Activated CD8-positive, alpha-beta memory T cell treated with anti-CD3 and anti-CD28 coated beads for 36 hours (primary cell): Measurements from ENCODE around the gene BARX1. TPM values are rescaled to one million over a fixed set of nuclear protein-coding genes. Genes with fewer than 3 reads are reported as not detected.

Experiments
- CTCF ChIA-PET: fragments of 350-600 bp; sonication (Branson Sonifier 250); formaldehyde crosslinking; loops from one replicate; lab custom pipeline; 2021; ENCODE audit warnings: antibody characterized with exemption; lab: Charles Lee
- POLR2A ChIA-PET: fragments of 350-600 bp; sonication (Branson Sonifier 250); formaldehyde crosslinking; loops from one replicate; lab custom pipeline; 2021; ENCODE audit warnings: antibody characterized with exemption; lab: Charles Lee
- total RNA-seq, 2 experiments: library from RNA; stranded (reverse); gene quantifications; one replicate each; pipeline ENCODE4 v1.2.3, GENCODE V29; 2021

BARX1 gene
- total RNA-seq, 2 experiments from 2014 or later: 0.27 to 0.36 TPM

DNA sequence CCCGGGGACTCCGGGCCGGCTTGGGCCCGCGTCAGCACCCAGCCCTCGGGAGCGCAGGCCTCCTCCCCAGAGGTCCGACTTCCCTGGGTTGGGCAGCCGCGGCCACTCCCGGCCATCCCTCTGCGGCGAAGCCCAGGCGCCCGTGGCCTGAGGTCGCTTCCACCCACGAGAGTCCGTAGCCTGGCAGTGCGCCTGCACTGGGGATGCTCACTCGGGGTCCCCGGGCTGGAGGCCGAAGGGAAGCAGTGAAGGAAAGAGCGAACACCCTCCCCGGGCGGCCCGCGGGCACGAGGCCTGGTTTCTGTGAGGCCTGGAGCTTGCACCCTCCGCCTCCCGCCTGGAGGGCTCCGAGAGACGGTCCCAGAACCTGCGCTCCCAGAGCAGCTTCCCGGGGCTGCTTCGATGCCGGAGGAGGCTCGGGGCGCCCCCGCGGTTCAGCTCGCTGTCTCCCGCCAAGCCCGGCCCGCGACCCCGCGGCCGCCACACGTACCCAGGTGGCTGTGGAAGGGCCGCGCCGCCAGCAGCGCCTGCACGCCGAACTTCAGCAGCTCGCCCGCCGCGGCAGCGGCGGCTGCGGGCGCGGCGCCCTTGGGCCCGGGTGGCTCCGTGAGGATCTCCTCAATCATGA, 607 bp downstream of the BARX1 start:
- ChIA-PET POLR2A (no interaction called here), CTCF (interaction anchor here (2.5 kb wide), 1 partner anchor 8 kb away, joined by 7 read pairs; no protein-coding TSS in a partner anchor)

DNA sequence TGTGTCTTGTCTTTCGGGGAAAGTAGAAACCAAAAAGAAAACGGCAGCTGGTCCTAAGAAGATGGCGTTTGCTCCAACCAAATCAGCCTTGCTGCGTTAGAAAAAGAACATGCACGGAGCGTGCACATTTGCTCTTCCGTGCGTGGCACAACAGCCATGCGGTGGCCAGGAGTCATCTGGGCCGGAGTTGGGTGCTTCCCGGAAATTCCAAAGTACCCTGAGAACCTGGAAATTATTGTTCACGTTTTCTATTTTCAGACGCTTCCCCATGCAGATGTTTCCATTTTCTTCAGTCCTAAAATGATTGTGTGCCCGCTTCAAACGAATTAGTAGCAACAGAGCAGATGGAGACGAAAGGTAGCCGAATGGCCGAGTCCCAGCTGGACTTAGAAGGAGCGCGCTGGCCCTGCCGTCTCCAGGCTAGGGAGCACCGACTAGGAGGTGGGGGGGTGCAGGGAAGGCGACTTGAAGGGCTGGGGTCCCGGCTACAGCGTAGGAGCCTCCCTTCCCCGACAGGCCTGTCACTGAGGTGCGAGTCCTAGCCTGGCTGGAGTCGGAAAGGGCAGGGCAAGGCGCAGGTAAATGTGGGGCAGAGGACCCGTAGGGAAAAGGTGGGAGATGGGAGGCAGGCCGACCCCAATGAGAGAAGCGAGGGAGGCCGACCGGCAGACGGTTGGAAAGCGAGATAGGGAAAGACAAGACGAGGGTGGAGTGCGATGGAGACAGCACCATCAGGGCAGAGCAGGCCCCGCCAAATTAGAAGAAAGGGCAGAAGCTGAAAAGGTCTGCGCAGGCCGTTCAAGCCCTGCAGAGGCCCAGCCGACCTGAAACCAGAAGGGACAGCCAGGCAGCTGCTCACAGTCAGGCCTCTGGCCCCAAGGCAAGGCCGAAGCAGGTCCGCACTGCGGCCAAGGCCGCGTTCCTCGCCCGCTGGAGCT, 1.4 kb downstream of the BARX1 start:
- POLR2A ChIA-PET: no interaction called here
- CTCF ChIA-PET: interaction anchor here (2.5 kb wide), 1 partner anchor 9 kb away, joined by 7 read pairs; no protein-coding TSS in a partner anchor

DNA sequence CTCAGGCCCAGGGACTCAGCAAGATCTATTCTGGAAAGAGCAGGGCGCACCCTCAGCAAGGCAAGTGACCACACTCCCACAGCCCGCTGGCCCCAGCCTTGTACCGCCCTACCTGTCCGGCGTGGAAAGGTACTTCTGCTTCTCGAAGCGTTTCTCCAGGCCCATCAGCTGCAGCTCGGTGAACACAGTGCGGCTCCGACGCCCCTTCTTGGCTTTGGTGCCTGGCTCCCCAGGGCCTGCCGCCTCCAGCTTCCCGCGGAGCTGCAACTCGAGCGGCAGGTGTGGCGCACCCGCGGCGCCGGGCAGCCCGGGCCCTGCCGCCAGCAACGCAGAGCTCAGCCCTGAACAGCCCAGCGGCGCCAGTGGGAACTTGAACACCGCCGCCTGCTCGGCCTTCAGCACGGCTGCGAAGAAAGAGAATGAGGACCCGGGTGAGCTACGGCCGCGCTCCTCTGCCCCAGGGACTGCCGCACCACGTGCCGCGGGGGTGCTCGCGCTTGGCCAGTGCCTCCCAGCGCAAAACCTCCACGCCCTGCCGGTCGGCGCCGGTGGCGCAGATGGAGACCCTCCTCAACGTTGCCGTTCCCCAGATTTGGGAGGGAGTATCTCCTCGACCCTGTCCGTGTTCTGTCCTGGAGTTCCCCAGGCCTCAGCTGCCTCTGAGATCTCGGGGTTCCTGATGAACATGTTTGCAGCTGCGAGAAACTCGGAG, 2.2 kb downstream of the BARX1 start:
- ChIA-PET POLR2A (no interaction called here), CTCF (interaction anchor here (2.5 kb wide), 1 partner anchor 10 kb away, joined by 7 read pairs; no protein-coding TSS in a partner anchor)

GRCh38 chr9:93952119-93952783, 2.9 kb downstream of the BARX1 start:
- POLR2A ChIA-PET: no interaction called here
- CTCF ChIA-PET: no interaction called here

- CTCF ChIA-PET: no interaction called here
- POLR2A ChIA-PET: no interaction called here
Measured at GRCh38 chr9:93951655-93952118, 3.5 kb downstream of the BARX1 start.

DNA sequence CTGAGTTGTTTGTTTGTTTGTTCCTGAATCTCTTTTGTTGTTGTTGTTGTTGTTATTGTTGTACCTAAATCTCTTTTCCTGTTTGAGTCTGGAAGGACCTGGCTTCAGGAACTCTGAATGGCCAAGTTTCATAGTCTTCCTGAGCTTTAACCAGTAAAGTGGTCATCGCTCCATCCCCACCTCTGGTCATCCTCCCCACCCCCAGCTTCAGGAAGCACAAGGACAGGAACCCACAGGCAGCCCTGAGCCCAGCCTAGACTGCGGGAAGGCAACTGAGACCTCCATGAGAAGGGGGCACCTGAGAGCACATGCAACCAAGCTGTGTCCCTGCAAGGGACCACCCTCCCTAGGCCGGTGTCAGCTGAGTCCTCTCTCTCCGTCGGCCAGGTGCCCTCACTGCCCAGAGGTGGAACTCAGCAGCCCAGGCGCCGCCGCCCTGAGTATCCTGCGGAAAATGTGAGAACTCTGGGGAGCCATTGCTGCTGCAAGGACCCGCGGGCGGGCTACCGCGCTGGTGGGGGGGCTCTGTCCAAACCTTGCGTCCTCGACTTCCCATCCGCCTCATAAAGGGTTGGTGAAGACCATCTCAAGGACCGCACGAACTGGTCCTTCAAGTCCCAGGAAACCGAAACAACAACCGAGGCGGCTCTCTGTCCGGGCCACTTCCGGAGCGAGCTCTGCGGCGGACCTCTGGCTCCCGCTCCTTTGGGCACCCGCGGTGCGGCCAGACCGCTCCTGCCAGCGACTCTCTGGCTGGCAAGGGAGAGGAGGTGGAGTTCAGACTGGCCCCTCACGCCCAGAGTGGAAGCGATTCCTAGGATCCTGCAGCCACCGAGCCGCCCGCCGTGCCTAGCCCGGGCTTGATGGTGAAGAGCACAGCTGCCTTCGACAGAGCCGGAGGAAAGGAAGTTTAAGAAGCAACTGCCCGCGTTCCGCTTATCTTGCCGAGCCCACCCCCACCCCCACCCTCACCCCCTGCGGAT, 4.2 kb downstream of the BARX1 start:
- ChIA-PET CTCF (interaction anchor here (1.3 kb wide), 1 partner anchor 12 kb away, joined by 4 read pairs; no protein-coding TSS in a partner anchor), POLR2A (no interaction called here)

- POLR2A ChIA-PET: interaction anchor here (0.8 kb wide), 1 partner anchor 10 kb away, joined by 3 read pairs; no protein-coding TSS in a partner anchor
- CTCF ChIA-PET: interaction anchor here (1.3 kb wide), 1 partner anchor 13 kb away, joined by 4 read pairs; no protein-coding TSS in a partner anchor
Measured at GRCh38 chr9:93949694-93950449, 5.3 kb downstream of the BARX1 start.

GRCh38 chr9:93949073-93949693, 6.0 kb downstream of the BARX1 start:
- CTCF ChIA-PET: interaction anchor here (1.3 kb wide), 1 partner anchor 383 kb away, joined by 5 read pairs; no protein-coding TSS in a partner anchor
- POLR2A ChIA-PET: interaction anchor here (0.8 kb wide), 1 partner anchor 11 kb away, joined by 3 read pairs; no protein-coding TSS in a partner anchor

GRCh38 chr9:93948441-93949072, 6.6 kb downstream of the BARX1 start:
- ChIA-PET CTCF (interaction anchor here (0.7 to 2.1 kb wide), 3 partner anchors 14 to 382 kb away, joined by 3 to 6 read pairs (median 5); no protein-coding TSS in a partner anchor), POLR2A (no interaction called here)

- ChIA-PET CTCF (interaction anchor here (1.3 to 2.1 kb wide), 2 partner anchors 15 to 381 kb away, joined by 5 to 6 read pairs; no protein-coding TSS in a partner anchor), POLR2A (no interaction called here)
Measured at GRCh38 chr9:93947409-93948070, 7.6 kb downstream of the BARX1 start.

DNA sequence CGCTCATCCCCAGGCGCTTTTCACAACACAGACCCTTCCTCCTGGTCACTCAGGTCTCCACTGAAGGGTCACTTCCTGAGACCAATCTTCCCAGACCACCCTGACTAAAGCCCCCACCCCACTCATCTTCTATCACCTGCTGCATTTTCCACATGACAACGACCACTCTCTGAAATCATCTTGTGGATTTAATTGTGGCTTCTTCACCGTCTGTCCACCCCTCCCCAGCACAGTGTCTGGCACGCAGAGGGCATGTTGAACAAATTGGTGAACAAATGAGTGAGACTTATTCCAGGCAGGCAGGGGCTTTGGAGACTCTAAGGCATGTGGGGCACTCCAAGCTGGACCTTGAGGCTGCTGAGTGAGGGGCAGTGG, 8.8 kb downstream of the BARX1 start:
- ChIA-PET POLR2A (no interaction called here), CTCF (interaction anchor here (2.1 kb wide), 1 partner anchor 16 kb away, joined by 6 read pairs; no protein-coding TSS in a partner anchor)

DNA sequence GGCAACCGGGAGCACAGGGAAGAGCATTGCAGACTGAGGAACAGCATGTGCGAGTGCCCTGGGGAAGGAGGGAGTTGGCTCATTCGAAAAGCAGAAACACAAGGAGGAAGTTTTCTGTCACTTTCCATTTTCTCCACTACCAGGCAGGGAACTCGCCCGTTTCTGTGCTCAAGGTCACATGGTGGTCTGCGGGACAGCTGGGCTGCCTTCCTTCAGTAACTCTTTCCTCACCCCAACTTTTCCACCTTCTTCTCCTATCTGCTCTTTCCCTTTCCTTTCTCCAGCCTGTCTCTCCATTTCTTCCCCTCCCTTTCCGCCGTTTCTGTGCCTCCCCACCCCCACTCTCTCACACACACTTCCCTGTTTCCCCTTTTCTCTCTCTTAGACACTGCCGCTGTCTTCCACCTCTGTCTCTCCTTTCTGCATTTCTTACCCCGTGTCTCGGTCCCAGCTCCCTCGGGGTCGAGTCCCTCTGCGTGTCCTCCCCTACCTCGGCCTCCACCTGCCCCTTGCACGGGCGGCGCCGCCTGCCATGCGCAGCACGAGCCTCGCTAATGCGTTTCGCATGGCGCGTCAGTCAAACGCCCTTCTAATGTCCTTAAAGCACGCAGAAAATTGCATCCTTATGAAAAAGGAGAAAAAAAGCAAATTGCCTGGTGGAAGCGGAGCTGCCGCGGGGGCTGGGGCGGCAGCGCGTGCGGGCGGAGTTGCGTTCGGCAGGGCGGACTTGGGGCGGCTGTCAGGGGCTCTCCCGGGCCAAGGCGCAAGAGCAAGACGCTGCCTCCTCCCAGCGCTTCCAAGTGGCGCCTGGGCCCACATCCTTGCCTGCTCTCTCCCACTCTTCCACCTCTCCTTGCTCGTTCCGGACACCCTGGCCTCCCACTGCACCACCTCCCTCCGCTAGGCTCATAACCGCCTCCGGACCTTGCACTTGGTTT, 9.5 kb downstream of the BARX1 start:
- ChIA-PET POLR2A (no interaction called here), CTCF (no interaction called here)

DNA sequence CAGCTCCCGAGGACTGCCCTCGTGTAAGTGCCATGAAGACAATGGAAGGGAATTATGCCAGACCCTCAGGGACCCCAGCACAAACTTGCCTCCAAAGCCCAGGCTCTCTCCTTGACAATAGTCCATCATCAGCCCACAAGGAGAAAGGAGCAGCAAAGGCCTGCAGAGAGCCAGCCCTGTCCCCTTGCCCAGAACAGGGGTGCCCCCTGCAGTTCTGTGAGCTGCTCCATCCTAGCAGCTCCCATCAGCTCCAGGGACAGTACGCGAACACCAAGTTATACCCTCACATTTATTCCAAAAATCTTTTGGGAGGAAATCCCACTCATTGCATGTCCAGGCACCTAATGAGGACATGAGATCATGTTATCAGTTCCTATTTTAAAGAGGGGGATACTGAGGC, 11.1 kb downstream of the BARX1 start:
- CTCF ChIA-PET: interaction anchor here (0.8 to 1.7 kb wide), 2 partner anchors 14 to 262 kb away, joined by 3 to 4 read pairs; no protein-coding TSS in a partner anchor
- POLR2A ChIA-PET: no interaction called here

GRCh38 chr9:93942161-93942560, 13.0 kb downstream of the BARX1 start:
- ChIA-PET POLR2A (no interaction called here), CTCF (no interaction called here)
